Endodermal cell (in vitro differentiated cells): ENCODE data around the gene KCNV2. TPM values are rescaled to one million over a fixed set of nuclear protein-coding genes. Genes with fewer than 3 reads are reported as not detected.

Experiments
- DNase-seq: peaks from one replicate; pipeline ENCODE4 v3.0.0-alpha.2; 2017
- H3K27ac ChIP-seq: 2 replicates; pipeline ENCODE4 v1.5.1; 2013; ENCODE audit warnings: mild to moderate bottlenecking, low read depth, low read length, moderate library complexity
- H3K27me3 ChIP-seq: 2 replicates; pipeline ENCODE4 v1.6.1; 2013; ENCODE audit warnings: mild to moderate bottlenecking, low read length, moderate library complexity; ENCODE audit not compliant: insufficient read depth, control insufficient read depth, poor library complexity, severe bottlenecking
- H3K36me3 ChIP-seq: 2 replicates; pipeline ENCODE4 v1.7.0; 2013; ENCODE audit warnings: mild to moderate bottlenecking, low read length, moderate library complexity; ENCODE audit not compliant: control insufficient read depth, insufficient read depth
- H3K4me1 ChIP-seq: one replicate; pipeline ENCODE4 v1.7.0; 2013; ENCODE audit warnings: low read length; ENCODE audit not compliant: control insufficient read depth, insufficient read depth
- H3K4me3 ChIP-seq: 2 replicates; pipeline ENCODE4 v1.5.1; 2013; ENCODE audit warnings: mild to moderate bottlenecking, low read length, moderate library complexity
- H3K9ac ChIP-seq: 2 replicates; pipeline ENCODE4 v1.6.1; 2013; ENCODE audit warnings: mild to moderate bottlenecking, low read length, moderate library complexity; ENCODE audit not compliant: poor library complexity, severe bottlenecking; ENCODE audit errors: extremely low read depth
- H3K9me3 ChIP-seq: 2 replicates; pipeline ENCODE4 v1.6.1; 2013; ENCODE audit warnings: mild to moderate bottlenecking, low read length, moderate library complexity; ENCODE audit not compliant: control insufficient read depth
- H3K27ac Mint-ChIP-seq: 2 replicates; pipeline ENCODE4 v1.8.0; 2020; ENCODE audit warnings: mixed read lengths
- H3K27me3 Mint-ChIP-seq: 2 replicates; pipeline ENCODE4 v1.8.0; 2021; ENCODE audit warnings: mild to moderate bottlenecking, mixed read lengths; ENCODE audit not compliant: insufficient read depth
- H3K36me3 Mint-ChIP-seq: 2 replicates; pipeline ENCODE4 v1.8.0; 2020; ENCODE audit warnings: low read depth, mixed read lengths
- H3K4me1 Mint-ChIP-seq: 2 replicates; pipeline ENCODE4 v1.8.0; 2020; ENCODE audit warnings: mixed read lengths
- H3K4me3 Mint-ChIP-seq: 2 replicates; pipeline ENCODE4 v1.8.0; 2020; ENCODE audit warnings: mild to moderate bottlenecking, moderate library complexity, mixed read lengths
- H3K9me3 Mint-ChIP-seq: 2 replicates; pipeline ENCODE4 v1.8.0; 2020; ENCODE audit warnings: mild to moderate bottlenecking, mixed read lengths
- WGBS, 2 experiments: methylation state at CpG; one replicate each; pipeline versions ENCODE4 v1.1.5 to v1.1.7; 2013; ENCODE audit warnings: missing lambda C conversion rate in 2 of 2, mixed read lengths in 1 of 2; ENCODE audit not compliant: insufficient coverage in 1 of 2, insufficient read length in 1 of 2; 5-methylcytosine and 5-hydroxymethylcytosine counted together
- total RNA-seq, 2 donors: library from RNA; stranded (reverse); fragmentation: NEBNext Ultra II Directional in 1 of 2; extraction: Animal tissue kit (Norgen Biotek cat#: 25700) in 1 of 2; gene quantifications; 2 replicates in 1 of 2; 3 replicates in 1 of 2; pipeline ENCODE4 v1.2.1, GENCODE V29; 2021
- TF ChIP-seq, protein P1 (sequence below): fragments of 200-600 bp; sonication (generic); conservative IDR thresholded peaks from 2 replicates; pipeline ENCODE4 v1.5.0; 2021; ENCODE audit warnings: antibody characterized with exemption, mild to moderate bottlenecking

Gene KCNV2
- total RNA-seq, 2 donors from 2014 or later: 1.2 to 2.0 TPM

DNA sequence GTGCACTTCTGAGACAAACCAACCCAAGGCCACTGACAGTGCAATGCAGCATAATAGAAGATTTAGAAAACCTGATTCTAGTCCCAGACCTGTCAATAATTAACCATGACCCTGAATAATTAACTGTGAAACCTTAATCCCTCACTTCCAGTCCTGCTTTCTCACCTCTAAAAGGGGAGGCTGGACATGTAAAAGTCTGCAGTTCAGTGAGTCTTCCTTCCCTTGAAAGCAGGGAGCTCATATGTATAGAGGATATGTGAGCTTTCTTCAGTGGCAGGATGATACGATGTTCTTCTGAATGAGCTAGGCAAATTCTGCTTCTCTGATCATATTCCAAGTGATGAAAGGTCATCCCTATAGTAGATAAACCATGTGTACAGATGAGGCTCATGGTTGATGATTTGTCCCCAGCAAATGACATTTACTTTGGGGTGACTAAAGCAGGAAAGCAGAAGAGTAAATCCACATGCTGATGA lies 2.9 kb downstream of the KCNV2 start:
- Mint-ChIP-seq H3K4me3 (no peak overlapping the region), H3K4me1 (peaks cover 39% of the 10 kb centered on the region), H3K9me3 (peaks cover 6% of the 10 kb centered on the region), H3K36me3 (peaks cover 26% of the 10 kb centered on the region), H3K27me3 (no peaks in the 10 kb centered on the region), H3K27ac (peak overlapping the region; percentile 48)
- H3K4me3 ChIP-seq: peak overlapping the region; percentile 19
- TF ChIP-seq, protein P1, sequence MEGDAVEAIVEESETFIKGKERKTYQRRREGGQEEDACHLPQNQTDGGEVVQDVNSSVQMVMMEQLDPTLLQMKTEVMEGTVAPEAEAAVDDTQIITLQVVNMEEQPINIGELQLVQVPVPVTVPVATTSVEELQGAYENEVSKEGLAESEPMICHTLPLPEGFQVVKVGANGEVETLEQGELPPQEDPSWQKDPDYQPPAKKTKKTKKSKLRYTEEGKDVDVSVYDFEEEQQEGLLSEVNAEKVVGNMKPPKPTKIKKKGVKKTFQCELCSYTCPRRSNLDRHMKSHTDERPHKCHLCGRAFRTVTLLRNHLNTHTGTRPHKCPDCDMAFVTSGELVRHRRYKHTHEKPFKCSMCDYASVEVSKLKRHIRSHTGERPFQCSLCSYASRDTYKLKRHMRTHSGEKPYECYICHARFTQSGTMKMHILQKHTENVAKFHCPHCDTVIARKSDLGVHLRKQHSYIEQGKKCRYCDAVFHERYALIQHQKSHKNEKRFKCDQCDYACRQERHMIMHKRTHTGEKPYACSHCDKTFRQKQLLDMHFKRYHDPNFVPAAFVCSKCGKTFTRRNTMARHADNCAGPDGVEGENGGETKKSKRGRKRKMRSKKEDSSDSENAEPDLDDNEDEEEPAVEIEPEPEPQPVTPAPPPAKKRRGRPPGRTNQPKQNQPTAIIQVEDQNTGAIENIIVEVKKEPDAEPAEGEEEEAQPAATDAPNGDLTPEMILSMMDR: no peak
- no peaks in the 10 kb centered on the region for H3K9me3 ChIP-seq
- DNase-seq: no peak
- H3K27ac ChIP-seq: no peak overlapping the region
- H3K36me3 ChIP-seq: no peaks in the 10 kb centered on the region
- no peak overlapping the region for H3K9ac ChIP-seq
- WGBS, 2 experiments: 90 to 92% methylated on average over 1 of the region's 1 CpG
- no peaks in the 10 kb centered on the region for H3K27me3 ChIP-seq
- peaks cover 11% of the 10 kb centered on the region for H3K4me1 ChIP-seq

DNA sequence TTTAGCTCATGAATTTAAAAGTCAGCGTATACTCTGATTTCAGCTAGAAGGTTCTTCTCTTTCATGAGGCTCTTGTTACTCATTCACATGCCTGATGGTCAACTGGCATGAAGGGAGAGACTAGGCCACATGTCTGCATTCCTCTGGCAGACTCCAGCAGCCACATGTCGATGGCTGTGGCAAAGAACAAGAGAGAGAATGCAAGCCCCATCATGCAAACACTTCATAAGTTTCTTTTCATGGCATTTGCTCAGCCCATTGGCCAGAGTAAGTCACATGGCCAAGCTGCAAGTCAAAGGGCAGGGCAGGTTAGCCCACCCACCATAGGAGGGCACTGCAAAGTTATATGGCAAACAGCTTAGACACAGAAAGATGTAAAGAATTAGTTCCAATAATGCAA lies 5.4 kb downstream of the KCNV2 start:
- no peaks in the 10 kb centered on the region for H3K9me3 ChIP-seq
- no peaks in the 10 kb centered on the region for H3K27me3 Mint-ChIP-seq
- no peak overlapping the region for H3K27ac Mint-ChIP-seq
- H3K36me3 Mint-ChIP-seq: peaks cover 22% of the 10 kb centered on the region
- no peaks in the 10 kb centered on the region for H3K27me3 ChIP-seq
- no peaks in the 10 kb centered on the region for H3K36me3 ChIP-seq
- peaks cover 6% of the 10 kb centered on the region for H3K9me3 Mint-ChIP-seq
- no peak for DNase-seq
- TF ChIP-seq, protein P1: no peak
- H3K27ac ChIP-seq: no peak overlapping the region
- peaks cover 12% of the 10 kb centered on the region for H3K4me1 ChIP-seq
- 94 to 100% methylated on average over 1 to 2 of the region's 2 CpGs for WGBS, 2 experiments
- H3K4me3 Mint-ChIP-seq: no peak overlapping the region
- peaks cover 47% of the 10 kb centered on the region for H3K4me1 Mint-ChIP-seq
- no peak overlapping the region for H3K9ac ChIP-seq
- no peak overlapping the region for H3K4me3 ChIP-seq

DNA sequence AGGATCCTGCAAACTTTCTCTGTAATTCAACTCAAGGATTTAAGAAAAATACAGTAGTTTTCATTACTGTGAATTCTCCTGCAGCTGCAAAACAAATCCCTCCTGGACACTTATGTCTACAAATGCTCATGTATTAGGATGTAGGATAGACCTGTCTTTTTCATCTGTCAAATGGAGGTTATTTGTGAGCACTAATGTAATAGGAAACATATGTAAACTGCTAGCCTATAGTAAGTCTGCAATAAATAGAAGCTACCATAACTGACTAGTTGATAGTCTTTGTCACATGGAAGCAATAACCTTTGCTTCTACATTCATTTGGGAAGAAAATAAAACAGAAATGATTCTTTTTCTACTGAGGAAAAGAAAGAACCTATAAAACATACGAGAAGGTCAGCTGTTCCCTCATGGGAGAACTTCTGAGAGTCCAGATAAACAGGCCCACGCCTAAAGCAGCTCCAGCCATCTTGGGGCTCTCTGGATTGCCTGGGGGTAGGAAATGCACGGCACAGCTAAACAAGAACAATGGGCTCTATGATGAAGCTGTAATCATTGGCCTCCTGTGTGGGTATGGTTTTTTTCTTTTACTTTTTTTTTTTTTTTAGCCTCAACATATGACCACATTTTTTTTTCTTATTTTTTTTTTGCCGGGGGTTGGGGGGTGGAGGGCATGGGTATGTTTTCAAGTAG lies 6.2 kb downstream of the KCNV2 start:
- WGBS, 2 experiments: 96 to 100% methylated on average over 2 to 4 of the region's 4 CpGs
- Histone ChIP-seq H3K36me3 (no peaks in the 10 kb centered on the region), H3K27ac (no peak overlapping the region), H3K9ac (no peak overlapping the region), H3K9me3 (no peaks in the 10 kb centered on the region), H3K4me1 (peaks cover 12% of the 10 kb centered on the region), H3K4me3 (no peak overlapping the region), H3K27me3 (no peaks in the 10 kb centered on the region)
- TF ChIP-seq, protein P1: no peak
- no peak for DNase-seq
- Mint-ChIP-seq H3K27me3 (no peaks in the 10 kb centered on the region), H3K36me3 (peaks cover 20% of the 10 kb centered on the region), H3K4me3 (no peak overlapping the region), H3K9me3 (peaks cover 6% of the 10 kb centered on the region), H3K4me1 (peaks cover 54% of the 10 kb centered on the region), H3K27ac (no peak overlapping the region)
